Activated CD8-positive, alpha-beta memory T cell treated with anti-CD3 and anti-CD28 coated beads, Interleukin-2, amount 50 U/mL, for 24 hours (primary cell): Measurements from ENCODE around the gene UBTF.

Experiments used
- DNase-seq: peaks from one replicate; pipeline ENCODE4 v3.0.0-alpha.2; 2020; ENCODE audit errors: extremely low read depth

UBTF gene

GRCh38 chr17:44219616-44220212 is at the start of gene UBTF:
TSS of gene UBTF (minus strand) at chr17:44219675. CDS start at chr17:44218229, 1,446 bp downstream.
- no peak for DNase-seq

- DNase-seq, result no peak
Observed at GRCh38 chr17:44268709-44269534, 49.4 kb upstream of the UBTF start.

- DNase-seq, result no peak
Observed at GRCh38 chr17:44267818-44268490, 48.5 kb upstream of the UBTF start, which contains the start of gene SLC4A1. TSS of gene SLC4A1 (minus strand) at chr17:44268135. CDS start at chr17:44262866, 5,269 bp downstream.

GRCh38 chr17:44267165-44267455 is 47.6 kb upstream of the UBTF start:
- no peak for DNase-seq

- no peak for DNase-seq
Observed at GRCh38 chr17:44266402-44267164, 47.1 kb upstream of the UBTF start.

GRCh38 chr17:44263345-44263902 is 43.9 kb upstream of the UBTF start:
- no peak for DNase-seq

- no peak for DNase-seq
Observed at GRCh38 chr17:44262654-44263225, 43.3 kb upstream of the UBTF start.

- DNase-seq, result no peak
Observed at GRCh38 chr17:44260296-44260695, 40.8 kb upstream of the UBTF start.

GRCh38 chr17:44258811-44259351 is 39.4 kb upstream of the UBTF start:
- DNase-seq, result no peak

- no peak for DNase-seq
Observed at GRCh38 chr17:44257815-44258760, 38.6 kb upstream of the UBTF start.

- no peak for DNase-seq
Observed at GRCh38 chr17:44256671-44257070, 37.2 kb upstream of the UBTF start.

- no peak for DNase-seq
Observed at GRCh38 chr17:44255915-44256314, 36.4 kb upstream of the UBTF start.

- no peak for DNase-seq
Observed at GRCh38 chr17:44254361-44255095, 35.1 kb upstream of the UBTF start.

- DNase-seq, result no peak
Observed at GRCh38 chr17:44253006-44253405, 33.5 kb upstream of the UBTF start.

- DNase-seq, result no peak
Observed at GRCh38 chr17:44251062-44251461, 31.6 kb upstream of the UBTF start.

- DNase-seq, result no peak
Observed at GRCh38 chr17:44249501-44250246, 30.2 kb upstream of the UBTF start.

- no peak for DNase-seq
Observed at GRCh38 chr17:44247876-44248736, 28.6 kb upstream of the UBTF start.

GRCh38 chr17:44247440-44247841 is 28.0 kb upstream of the UBTF start:
- DNase-seq, result no peak
